D721Med (cell line): ENCODE data around the gene RIBC2.

Experiments used
- DNase-seq: peaks from one replicate; pipeline ENCODE4 v3.0.0; 2011; ENCODE audit warnings: low spot score; ENCODE audit not compliant: insufficient read length
- FAIRE-seq: peaks from 2 replicates; lab custom pipeline; 2011; peaks lifted over from hg19 to GRCh38; lab: Jason Lieb, UNC
- CTCF ChIP-seq: IDR thresholded peaks from 2 replicates; pipeline ENCODE4 v1.5.1; 2012; ENCODE audit warnings: mild to moderate bottlenecking, control low read depth; ENCODE audit not compliant: insufficient read depth; ENCODE audit errors: missing control alignments

Gene RIBC2

GRCh38 chr22:45481661-45482060 is 68.2 kb downstream of the RIBC2 start:
- DNase-seq (no peak), FAIRE-seq (no peak)
- no peak for TF ChIP-seq CTCF
